PFSK-1 (cell line): ENCODE data around the gene PNMA8C.

Experiments used
- FOXP2 ChIP-seq: optimal IDR thresholded peaks from 2 replicates; pipeline ENCODE3; 2011; ENCODE audit warnings: borderline replicate concordance, control low read depth, inconsistent platforms; ENCODE audit not compliant: insufficient read depth; ENCODE audit errors: extremely low read length, extremely low read depth
- POLR2AphosphoS5 ChIP-seq: IDR thresholded peaks from 2 replicates; pipeline ENCODE4 v1.6.1; 2012; ENCODE audit warnings: low read depth, mild to moderate bottlenecking, control low read depth, low read length, moderate library complexity
- REST ChIP-seq, 2 experiments: IDR thresholded peaks; 2 replicates each; pipeline versions ENCODE4 v1.6.1 to v1.8.0; 2011 to 2012; ENCODE audit warnings: low read depth in 2 of 2, low read length in 2 of 2, control low read depth in 1 of 2, inconsistent platforms in 1 of 2, mild to moderate bottlenecking in 1 of 2, moderate library complexity in 1 of 2; ENCODE audit not compliant: insufficient read depth in 1 of 2
- SIN3A ChIP-seq: IDR thresholded peaks from 2 replicates; pipeline ENCODE4 v1.6.1; 2012; ENCODE audit warnings: mild to moderate bottlenecking, low read length, moderate library complexity, borderline replicate concordance; ENCODE audit not compliant: insufficient read depth
- TAF1 ChIP-seq: IDR thresholded peaks from 2 replicates; pipeline ENCODE4 v1.6.1; 2012; ENCODE audit warnings: low read length, control low read depth, borderline replicate concordance; ENCODE audit not compliant: insufficient read depth

PNMA8C gene

DNA sequence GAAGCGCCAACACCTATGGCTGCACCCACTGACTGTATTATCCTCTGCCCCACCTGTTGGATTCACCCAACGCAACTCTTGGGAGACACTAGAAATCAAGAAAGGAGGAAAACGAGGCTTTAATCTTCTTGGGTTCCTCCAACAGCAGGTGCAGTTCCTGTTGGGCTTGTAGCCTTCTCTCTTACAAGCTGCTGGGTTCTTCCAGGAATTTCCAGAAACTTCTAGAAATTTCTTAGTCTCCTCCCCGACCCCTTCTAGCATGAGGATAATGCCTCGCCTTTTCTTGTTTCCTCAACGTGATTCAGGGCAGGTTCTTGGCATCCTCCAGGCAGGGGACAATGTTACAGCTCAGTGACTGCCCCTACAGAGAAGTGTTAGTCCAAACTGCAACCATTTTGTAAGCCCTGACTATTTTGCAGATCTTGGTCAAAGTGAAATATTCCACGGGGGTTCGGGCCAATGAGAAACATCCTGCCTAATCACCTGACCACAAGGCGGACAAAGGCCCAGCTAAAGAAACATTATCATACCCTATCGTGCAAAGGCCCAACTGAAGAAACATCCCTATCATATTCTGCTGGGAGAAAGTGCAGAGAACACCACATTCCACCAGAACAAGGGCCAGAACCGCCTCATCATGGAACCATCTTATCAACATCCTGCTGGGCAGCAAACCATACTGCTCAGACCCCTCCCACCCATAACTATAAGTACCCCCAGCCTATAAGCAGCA lies 43.2 kb upstream of the PNMA8C start:
- TF ChIP-seq REST (IDR thresholded peaks at IDR 0.05; ENCODE audit: insufficient read depth in 1 of 2, low read depth in 2 of 2, low read length in 2 of 2) = no peak
- no peak for TF ChIP-seq SIN3A
- TF ChIP-seq POLR2AphosphoS5 = no peak
- no peak for TF ChIP-seq TAF1
- no peak for TF ChIP-seq FOXP2

GRCh38 chr19:46471116-46471733 lies 42.5 kb upstream of the PNMA8C start, which contains the start of gene PNMA8A:
PNMA8A (minus strand) TSS chr19:46471563; CDS start chr19:46471035, 528 bp downstream.
- no peak for TF ChIP-seq SIN3A
- TF ChIP-seq POLR2AphosphoS5 = peak; percentile 46; the same call in 1 of the 2 replicates

DNA sequence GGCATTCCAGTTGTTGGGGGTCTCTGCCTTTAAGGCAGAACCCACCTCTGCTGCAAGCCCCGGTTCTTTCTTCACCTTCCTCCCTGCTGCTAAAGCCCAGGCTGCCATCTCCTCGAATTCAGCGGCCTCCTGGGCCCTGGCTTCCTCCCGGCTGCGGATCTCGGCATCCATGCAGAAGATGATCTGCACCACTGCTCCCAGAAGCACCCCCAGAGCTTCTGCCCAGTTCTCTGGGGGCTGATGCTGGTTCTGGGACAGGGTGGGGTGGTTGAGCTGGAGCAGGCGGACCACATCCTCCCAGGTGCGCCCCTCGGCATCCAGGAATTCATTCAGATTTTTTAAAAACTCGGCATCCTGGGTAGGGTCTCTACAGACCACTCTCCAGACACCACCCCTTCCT lies 41.6 kb upstream of the PNMA8C start:
- TF ChIP-seq SIN3A (no peak), TAF1 (no peak), FOXP2 (no peak), POLR2AphosphoS5 (no peak)

DNA sequence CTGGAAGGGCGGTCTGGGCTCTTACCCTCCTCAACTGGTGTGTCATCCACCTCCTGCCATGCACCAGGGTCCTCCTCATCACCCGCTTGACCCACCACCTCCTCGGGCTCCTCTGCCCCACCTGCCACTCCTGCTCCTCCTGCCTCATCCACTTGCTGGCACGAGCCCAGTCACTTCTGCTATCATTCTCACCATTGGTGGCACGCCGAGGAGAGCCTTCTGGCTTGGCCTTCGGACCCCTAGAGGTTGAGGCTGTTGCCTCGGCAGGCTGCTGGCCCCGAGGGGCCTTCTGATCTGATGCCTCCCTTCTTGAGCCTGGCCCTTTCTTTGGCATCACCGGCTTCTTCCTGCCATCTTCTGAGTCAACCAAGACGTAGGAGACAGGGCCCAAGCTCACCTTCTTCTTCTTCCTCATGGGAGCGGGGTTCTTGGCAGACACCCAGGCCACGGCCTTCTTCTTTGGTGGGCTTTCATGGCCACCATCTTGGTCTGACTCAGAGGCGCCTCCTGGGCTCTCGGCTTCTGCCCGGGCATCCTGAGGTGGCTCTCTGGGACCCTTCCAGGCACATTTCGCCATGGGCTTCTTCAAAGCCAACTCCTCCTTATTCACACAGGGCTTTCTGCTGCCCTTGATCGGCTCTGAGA lies 40.9 kb upstream of the PNMA8C start:
- TF ChIP-seq REST (IDR thresholded peaks at IDR 0.05; ENCODE audit: insufficient read depth in 1 of 2, low read depth in 2 of 2, low read length in 2 of 2) = no peak
- TF ChIP-seq SIN3A = no peak
- no peak for TF ChIP-seq TAF1
- no peak for TF ChIP-seq POLR2AphosphoS5
- TF ChIP-seq FOXP2 = no peak

DNA sequence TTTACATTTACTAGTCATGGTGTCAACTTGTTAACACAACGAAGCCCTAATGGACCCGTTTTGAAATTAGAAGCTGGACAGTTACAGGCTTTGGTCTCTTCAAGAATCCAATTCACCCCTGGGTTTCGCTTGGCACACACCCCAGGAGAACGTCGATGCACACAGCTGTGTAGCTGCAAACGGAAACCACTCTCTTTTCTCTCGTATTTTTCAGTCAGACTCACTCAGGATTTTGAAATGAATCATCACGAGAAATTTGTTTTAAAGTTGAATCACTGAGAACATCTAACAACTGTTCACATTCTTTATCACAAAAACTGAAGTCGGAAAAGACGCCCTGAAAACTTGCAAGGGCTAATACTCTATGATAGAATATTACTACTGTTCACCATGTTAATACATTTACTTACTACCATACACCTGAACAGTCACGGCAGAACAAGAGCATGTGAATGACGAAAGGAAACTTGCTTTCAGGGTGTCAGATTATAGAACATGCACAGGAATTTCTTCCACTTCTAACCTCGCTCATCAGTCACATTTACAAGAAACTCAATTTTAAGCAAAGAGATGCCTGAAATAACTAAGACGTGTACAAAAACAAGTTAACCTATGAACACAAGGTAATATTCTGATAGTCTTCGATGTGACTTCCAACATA lies 37.9 kb upstream of the PNMA8C start:
- TF ChIP-seq POLR2AphosphoS5 (no peak), REST (IDR thresholded peaks at IDR 0.05; ENCODE audit: insufficient read depth in 1 of 2, low read depth in 2 of 2, low read length in 2 of 2) (no peak), SIN3A (no peak), TAF1 (no peak), FOXP2 (no peak)
